Activated CD8-positive, alpha-beta memory T cell treated with anti-CD3 and anti-CD28 coated beads for 36 hours (primary cell): Measurements from ENCODE around the gene MECR. TPM values are rescaled to one million over a fixed set of nuclear protein-coding genes. Genes with fewer than 3 reads are reported as not detected.

Source experiments
- CTCF ChIA-PET: fragments of 350-600 bp; sonication (Branson Sonifier 250); formaldehyde crosslinking; loops from one replicate; lab custom pipeline; 2021; ENCODE audit warnings: antibody characterized with exemption; lab: Charles Lee
- POLR2A ChIA-PET: fragments of 350-600 bp; sonication (Branson Sonifier 250); formaldehyde crosslinking; loops from one replicate; lab custom pipeline; 2021; ENCODE audit warnings: antibody characterized with exemption; lab: Charles Lee
- total RNA-seq, 2 experiments: library from RNA; stranded (reverse); gene quantifications; one replicate each; pipeline ENCODE4 v1.2.3, GENCODE V29; 2021

The MECR gene
- total RNA-seq = 10 to 100 TPM; 46.4 to 46.7 TPM

- POLR2A ChIA-PET = interaction anchor here (2.2 kb wide), 1 partner anchor 49 kb away, joined by 8 read pairs; the partner anchor contains the start of gene SRSF4
- CTCF ChIA-PET = interaction anchor here (1.2 kb wide), 1 partner anchor 26 kb away, joined by 3 read pairs; no protein-coding TSS in a partner anchor
Observed at GRCh38 chr1:29230553-29231378, at the start of gene MECR. Gene MECR, minus strand, starts transcription at chr1:29230934. Its CDS starts 28 bp downstream, at chr1:29230906.

- POLR2A ChIA-PET = no interaction called here
- CTCF ChIA-PET = no interaction called here
Observed at GRCh38 chr1:29279951-29280391, 49.2 kb upstream of the MECR start.

GRCh38 chr1:29279406-29279805, 48.7 kb upstream of the MECR start:
- CTCF ChIA-PET = no interaction called here
- POLR2A ChIA-PET = no interaction called here

- POLR2A ChIA-PET = no interaction called here
- CTCF ChIA-PET = no interaction called here
Observed at GRCh38 chr1:29278124-29278523, 47.4 kb upstream of the MECR start.

- ChIA-PET POLR2A (interaction anchor here (0.6 kb wide), 1 partner anchor 99 kb away, joined by 3 read pairs; no protein-coding TSS in a partner anchor), CTCF (no interaction called here)
Observed at GRCh38 chr1:29275435-29275834, 44.7 kb upstream of the MECR start.

DNA sequence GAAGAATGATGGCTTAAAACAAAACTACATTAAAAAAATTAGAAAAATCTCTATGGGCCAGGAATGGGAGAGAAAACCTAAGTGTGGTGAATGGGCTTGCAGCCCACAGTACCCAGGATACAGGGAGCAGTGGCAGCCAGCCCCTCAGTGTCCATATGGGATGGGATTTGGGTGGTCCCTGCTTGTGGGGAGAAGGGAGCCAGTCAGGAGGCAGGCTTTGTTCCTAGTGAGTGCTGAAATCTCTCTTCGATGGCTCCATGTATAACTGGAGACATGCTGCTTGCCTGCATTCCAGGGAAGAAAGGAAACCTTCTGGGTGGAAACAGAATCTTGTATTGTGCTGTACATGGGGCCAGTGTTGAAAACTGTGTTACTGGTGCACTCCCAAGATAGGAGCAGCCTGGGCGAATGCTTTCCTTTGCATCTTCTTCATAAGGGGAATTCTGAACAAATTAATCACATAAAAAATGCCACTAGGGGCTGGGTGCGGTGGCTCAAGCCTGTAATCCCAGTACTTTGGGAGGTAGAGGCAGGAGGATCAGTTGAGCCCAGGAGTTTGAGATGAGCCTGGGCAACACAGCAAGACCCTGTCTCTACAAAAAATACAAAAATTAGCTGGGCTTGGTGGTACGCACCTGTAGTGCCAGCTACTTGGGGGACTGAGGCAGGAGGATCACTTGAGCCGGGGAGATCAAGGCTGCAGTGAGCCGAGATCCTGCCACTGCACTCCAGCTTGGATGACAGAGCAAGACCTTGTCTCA, 41.6 kb upstream of the MECR start:
- POLR2A ChIA-PET = no interaction called here
- CTCF ChIA-PET = interaction anchor here (0.7 kb wide), 1 partner anchor 17 kb away, joined by 4 read pairs; no protein-coding TSS in a partner anchor

DNA sequence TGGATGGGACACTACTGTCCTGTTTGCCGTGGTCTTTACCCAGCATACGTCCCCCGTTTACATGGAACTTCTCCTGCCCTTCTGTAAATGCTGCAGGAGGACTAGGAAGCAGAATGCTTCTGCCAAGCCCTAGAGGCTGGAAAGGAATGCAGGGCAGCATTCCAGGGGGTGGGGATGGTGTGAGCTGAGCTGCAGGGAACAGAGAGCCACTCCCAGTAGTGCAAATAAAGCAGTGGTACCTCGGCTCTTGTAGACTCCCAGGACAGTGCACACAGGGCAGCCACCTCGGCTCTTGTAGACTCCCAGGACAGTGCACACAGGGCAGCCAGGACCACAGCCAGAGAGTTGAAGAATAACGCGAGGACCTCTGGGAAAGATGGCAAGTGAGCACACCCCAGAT, 41.0 kb upstream of the MECR start:
- ChIA-PET POLR2A (no interaction called here), CTCF (no interaction called here)

GRCh38 chr1:29270929-29271521, 40.3 kb upstream of the MECR start:
- ChIA-PET POLR2A (no interaction called here), CTCF (no interaction called here)

DNA sequence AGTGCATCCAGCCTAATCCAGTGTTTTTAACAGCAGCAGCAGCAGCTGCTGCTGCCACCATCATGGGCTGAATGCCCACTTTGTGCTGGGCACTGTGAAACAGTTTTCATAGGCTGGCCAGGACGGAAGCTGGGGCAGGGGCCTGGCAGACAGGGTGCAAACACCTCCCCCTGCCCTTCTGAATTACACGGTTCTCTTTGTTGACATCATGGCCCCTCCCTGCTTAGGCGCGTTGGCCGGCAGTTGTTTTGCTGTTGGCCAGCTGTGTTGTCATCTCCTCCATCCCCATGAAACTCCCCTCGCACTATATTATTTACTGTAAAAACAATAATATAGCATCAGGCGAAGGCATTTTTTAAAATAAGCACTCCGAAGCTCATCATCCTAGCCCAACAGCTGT, 38.6 kb upstream of the MECR start:
- ChIA-PET CTCF (no interaction called here), POLR2A (no interaction called here)

DNA sequence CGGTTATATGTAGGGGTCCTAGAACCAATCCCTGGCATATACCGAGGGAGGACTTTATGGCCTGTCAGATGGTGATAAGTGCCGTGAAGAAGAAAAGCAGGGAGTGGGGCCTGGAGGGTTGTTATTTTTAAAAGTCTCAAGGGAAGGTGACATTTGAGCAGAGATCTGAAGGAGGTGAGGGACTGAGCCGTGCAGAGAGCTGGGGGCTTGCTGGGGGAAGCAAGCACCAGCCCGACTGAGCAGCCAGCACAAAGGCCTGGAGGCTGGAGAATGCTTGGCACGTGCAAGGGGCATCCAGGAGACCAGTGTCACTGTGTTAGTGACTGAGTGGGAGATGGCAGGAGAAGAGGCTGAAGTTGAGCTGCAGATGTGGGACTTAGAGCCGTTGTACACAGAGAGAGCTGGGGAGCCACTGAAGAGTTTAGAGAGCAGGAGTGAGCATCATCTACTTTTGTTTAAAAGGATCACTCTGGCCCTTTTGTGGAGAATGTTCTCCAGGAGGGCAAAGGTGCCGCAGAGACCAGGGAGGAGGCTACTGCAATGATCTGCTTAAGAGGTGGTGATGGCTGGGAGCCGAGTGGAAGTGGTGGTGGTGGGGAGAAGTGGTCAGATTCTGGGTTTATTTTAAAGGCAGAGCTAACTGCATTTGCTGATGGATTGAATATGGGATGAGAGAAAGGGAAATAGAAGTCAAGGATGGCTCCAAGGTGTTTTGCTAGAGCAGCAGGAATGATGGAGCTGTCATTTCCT, 36.8 kb upstream of the MECR start:
- ChIA-PET POLR2A (no interaction called here), CTCF (no interaction called here)

GRCh38 chr1:29266912-29267311, 36.2 kb upstream of the MECR start:
- POLR2A ChIA-PET = no interaction called here
- CTCF ChIA-PET = no interaction called here

- ChIA-PET CTCF (interaction anchor here (0.7 kb wide), 1 partner anchor 823 kb away, joined by 3 read pairs; no protein-coding TSS in a partner anchor), POLR2A (no interaction called here)
Observed at GRCh38 chr1:29264773-29265389, 34.1 kb upstream of the MECR start.

DNA sequence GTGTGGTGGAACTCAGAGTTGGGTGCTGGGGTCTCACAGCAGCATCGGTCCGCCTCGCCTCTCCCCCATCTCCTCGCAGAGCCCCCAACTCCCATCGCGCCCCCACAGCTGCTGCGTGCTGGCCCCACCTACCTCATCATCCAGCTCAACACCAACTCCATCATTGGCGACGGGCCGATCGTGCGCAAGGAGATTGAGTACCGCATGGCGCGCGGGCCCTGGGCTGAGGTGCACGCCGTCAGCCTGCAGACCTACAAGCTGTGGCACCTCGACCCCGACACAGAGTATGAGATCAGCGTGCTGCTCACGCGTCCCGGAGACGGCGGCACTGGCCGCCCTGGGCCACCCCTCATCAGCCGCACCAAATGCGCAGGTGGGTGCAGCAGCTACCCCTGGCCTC, 29.8 kb upstream of the MECR start:
- ChIA-PET POLR2A (no interaction called here), CTCF (no interaction called here)

DNA sequence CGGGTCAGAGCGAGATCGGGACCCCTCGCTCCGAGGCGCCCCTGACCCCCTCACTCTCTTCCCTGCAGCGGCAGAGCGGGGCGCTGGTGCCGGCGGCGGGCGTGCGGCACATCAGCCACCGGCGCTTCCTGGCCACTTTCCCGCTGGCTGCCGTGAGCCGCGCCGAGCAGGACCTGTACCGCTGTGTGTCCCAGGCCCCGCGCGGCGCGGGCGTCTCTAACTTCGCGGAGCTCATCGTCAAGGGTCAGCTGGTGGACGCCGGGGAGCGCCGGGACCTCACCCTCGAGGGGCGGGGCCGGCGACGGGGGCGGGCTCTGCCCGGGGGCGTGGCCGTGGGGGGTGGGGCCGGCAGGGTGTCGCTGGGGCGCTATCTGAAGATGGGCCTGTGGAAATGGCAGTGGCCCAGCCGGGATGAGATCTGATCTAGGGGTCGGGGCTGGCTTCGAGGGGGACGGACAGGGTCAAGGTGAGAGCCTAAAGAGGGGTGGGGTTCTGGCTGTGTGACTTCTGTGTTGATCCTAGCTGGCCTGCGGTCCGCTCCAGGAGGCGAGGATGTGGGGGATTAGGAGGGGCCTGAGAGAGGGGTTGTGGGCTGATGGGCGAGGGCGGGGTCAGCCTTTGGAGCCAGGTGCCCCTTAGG, 29.2 kb upstream of the MECR start:
- ChIA-PET POLR2A (no interaction called here), CTCF (no interaction called here)

DNA sequence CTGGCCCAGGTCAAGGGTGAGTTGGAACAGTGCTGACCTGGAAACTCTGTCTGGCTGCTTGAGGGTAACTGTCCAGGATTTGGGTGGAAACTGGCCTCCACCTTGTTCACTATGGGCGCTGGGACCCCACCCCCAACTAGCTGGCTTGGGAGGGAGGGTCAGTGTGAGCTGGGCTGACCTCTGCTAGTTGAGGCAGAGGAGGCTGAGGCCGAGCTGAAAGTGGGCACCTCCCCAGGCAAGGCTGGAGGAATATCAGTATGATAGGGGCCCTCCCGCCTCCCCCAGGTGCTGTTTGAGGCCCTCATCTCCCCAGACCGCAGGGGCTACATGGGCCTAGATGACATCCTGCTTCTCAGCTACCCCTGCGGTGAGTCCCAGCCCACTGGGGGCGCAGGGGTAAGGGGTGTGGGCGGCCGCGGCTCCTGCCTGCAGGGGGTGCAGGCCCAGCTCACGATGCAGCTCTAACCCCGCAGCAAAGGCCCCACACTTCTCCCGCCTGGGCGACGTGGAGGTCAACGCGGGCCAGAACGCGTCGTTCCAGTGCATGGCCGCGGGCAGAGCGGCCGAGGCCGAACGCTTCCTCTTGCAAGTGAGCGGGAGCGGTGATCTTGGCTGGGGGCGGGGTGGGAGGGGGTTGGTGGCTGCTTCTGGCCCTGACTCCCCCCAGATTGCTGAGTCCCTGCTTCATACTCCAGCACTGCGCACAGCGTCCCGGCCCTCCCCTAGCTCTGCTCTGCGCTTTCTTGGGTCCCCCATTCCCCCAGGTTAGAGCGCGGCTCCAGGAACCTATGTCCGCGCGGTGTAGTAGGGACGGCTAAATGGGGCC, 28.5 kb upstream of the MECR start:
- ChIA-PET CTCF (no interaction called here), POLR2A (no interaction called here)

DNA sequence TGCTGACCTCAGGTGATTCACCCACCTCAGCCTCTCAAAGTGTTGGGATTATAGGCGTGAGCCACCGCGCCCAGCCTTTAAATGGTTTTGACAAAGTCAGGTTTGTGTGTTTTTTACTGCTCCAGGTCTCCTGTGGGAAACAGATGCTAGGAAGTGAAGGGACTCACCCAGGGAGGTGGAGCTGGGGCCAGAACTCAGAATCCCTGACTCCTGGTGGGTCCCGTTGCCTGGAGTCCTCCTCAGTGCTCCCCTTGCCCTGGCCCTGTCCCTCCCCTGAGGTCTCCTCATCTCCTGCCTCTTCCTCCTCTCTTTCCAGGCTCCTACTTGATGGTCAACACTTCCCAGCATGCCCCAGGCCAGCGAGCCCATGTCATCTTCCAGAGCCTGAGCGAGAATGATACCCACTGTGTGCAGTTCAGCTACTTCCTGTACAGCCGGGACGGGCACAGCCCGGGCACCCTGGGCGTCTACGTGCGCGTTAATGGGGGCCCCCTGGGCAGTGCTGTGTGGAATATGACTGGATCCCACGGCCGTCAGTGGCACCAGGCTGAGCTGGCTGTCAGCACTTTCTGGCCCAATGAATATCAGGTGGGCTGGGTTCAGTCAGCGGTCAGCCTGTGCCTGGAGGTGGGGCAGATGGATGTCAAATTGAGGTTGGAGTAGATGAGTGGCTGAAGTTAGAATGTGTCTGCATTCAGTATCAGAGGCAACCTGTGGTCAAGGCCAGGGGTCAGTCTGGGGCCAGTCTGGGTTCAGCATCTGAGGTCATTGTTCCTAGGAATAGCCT, 27.6 kb upstream of the MECR start:
- POLR2A ChIA-PET = no interaction called here
- CTCF ChIA-PET = no interaction called here
